Psoas muscle (tissue), 8 donors: Measurements from ENCODE around the gene ZMYM3. TPM values are rescaled to one million over a fixed set of nuclear protein-coding genes. Genes with fewer than 3 reads are reported as not detected.

ENCODE experiments used
- ATAC-seq, 4 donors: fragments of 200-7000 bp; cut with Tn5 transposase; one replicate each; pipeline ENCODE4 v1.9.1; 2020; ENCODE audit warnings: moderate library complexity in 3 of 4, mild to moderate bottlenecking in 2 of 4
- DNase-seq, 2 donors: peaks; one replicate each; pipeline ENCODE4 v3.0.0-alpha.2; 2020
- H3K27ac ChIP-seq: fragments of 200-600 bp; one replicate; pipeline ENCODE4 v1.8.0; 2022
- H3K27me3 ChIP-seq, 3 donors: fragments of 200-600 bp in 1 of 3; one replicate each; pipeline versions ENCODE4 v1.6.1 to v1.8.0; 2013 to 2022; ENCODE audit warnings: low read length in 2 of 3, mild to moderate bottlenecking in 2 of 3, moderate library complexity in 1 of 3; ENCODE audit not compliant: insufficient read depth in 3 of 3
- H3K36me3 ChIP-seq, 2 donors: fragments of 200-600 bp in 1 of 2; one replicate each; pipeline versions ENCODE4 v1.6.1 to v1.8.0; 2013 to 2022; ENCODE audit warnings: low read depth in 1 of 2, mild to moderate bottlenecking in 1 of 2, moderate library complexity in 1 of 2; ENCODE audit not compliant: insufficient read depth in 1 of 2
- H3K4me1 ChIP-seq: fragments of 200-600 bp; one replicate; pipeline ENCODE4 v1.8.0; 2022
- H3K4me3 ChIP-seq: fragments of 200-600 bp; one replicate; pipeline ENCODE4 v1.8.0; 2022; ENCODE audit warnings: mild to moderate bottlenecking
- H3K9me3 ChIP-seq: fragments of 200-600 bp; one replicate; pipeline ENCODE4 v1.8.0; 2022
- WGBS, 3 donors: extraction: QIAGEN DNeasy Blood & Tissue Kit; methylation state at CpG; one replicate each; pipeline versions ENCODE4 v1.1.6 to v1.1.7; 2013; 5-methylcytosine and 5-hydroxymethylcytosine counted together
- intact Hi-C, 2 donors: fragments of 100-400 bp; cut with DNase I; formaldehyde crosslinking; loops; one replicate each; pipeline versions ENCODE4 v1.11.0 to v1.14.2; 2022
- polyA plus RNA-seq, 3 donors: library from polyadenylated mRNA; stranded (reverse); fragments of 200-250 nt; gene quantifications; one replicate each; pipeline ENCODE4 v1.2.3, GENCODE V29; 2013
- total RNA-seq, 4 donors: library from RNA; stranded (reverse); fragmentation: NEBNext Ultra II Directional in 2 of 4; extraction: Animal tissue kit (Norgen Biotek cat#: 25700) in 2 of 4; gene quantifications; one replicate each; pipeline versions ENCODE4 v1.2.1 to v1.2.4, GENCODE V29; 2021 to 2023
- TF ChIP-seq, protein P1 (sequence below): fragments of 200-600 bp; IDR thresholded peaks from one replicate; pipeline ENCODE4 v1.8.0; 2022; ENCODE audit warnings: antibody characterized with exemption
- donor health status: healthy with polysubstance abuse.
- donor health status: DM: no; HTN: no; CAD: no; lungs with moderate emphysema.
- donor health status: Bipolar disorder and iron deficiency.
- donor health status: healthy.
- donor health status: DM: yes; HTN: yes; CAD: no.
- donor health status: DM: no; HTN: no; CAD: no.
- donor health status: DM: no; HTN: no; CAD: no.
- donor health status: DM: yes; HTN: yes; CAD: no.

The ZMYM3 gene
- total and polyA plus RNA-seq, 7 donors = 2.5 to 10.6 (median 6.3) TPM

GRCh38 chrX:71256856-71257255 is 2.9 kb upstream of the ZMYM3 start:
- no peak for ATAC-seq
- WGBS, 3 donors = 88 to 93% (median 90%) methylated on average over 4 of the region's 4 CpGs
- intact Hi-C loops = no loop called here
- TF ChIP-seq, protein P1, sequence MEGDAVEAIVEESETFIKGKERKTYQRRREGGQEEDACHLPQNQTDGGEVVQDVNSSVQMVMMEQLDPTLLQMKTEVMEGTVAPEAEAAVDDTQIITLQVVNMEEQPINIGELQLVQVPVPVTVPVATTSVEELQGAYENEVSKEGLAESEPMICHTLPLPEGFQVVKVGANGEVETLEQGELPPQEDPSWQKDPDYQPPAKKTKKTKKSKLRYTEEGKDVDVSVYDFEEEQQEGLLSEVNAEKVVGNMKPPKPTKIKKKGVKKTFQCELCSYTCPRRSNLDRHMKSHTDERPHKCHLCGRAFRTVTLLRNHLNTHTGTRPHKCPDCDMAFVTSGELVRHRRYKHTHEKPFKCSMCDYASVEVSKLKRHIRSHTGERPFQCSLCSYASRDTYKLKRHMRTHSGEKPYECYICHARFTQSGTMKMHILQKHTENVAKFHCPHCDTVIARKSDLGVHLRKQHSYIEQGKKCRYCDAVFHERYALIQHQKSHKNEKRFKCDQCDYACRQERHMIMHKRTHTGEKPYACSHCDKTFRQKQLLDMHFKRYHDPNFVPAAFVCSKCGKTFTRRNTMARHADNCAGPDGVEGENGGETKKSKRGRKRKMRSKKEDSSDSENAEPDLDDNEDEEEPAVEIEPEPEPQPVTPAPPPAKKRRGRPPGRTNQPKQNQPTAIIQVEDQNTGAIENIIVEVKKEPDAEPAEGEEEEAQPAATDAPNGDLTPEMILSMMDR = no peak
- H3K27me3 ChIP-seq = no peaks in the 10 kb centered on the region
- no peak for DNase-seq
- H3K36me3 ChIP-seq = no peaks in the 10 kb centered on the region
- no peak overlapping the region for H3K27ac ChIP-seq
- H3K4me3 ChIP-seq = no peak overlapping the region
- H3K4me1 ChIP-seq = no peaks in the 10 kb centered on the region
- no peaks in the 10 kb centered on the region for H3K9me3 ChIP-seq

- H3K27me3 ChIP-seq = no peaks in the 10 kb centered on the region
- intact Hi-C loops = no loop called here
- H3K9me3 ChIP-seq = no peaks in the 10 kb centered on the region
- TF ChIP-seq, protein P1 = no peak
- ATAC-seq = no peak
- H3K27ac ChIP-seq = no peak overlapping the region
- 59 to 79% (median 63%) methylated on average over 6 of the region's 6 CpGs for WGBS, 3 donors
- DNase-seq = no peak
- H3K4me1 ChIP-seq = no peaks in the 10 kb centered on the region
- no peaks in the 10 kb centered on the region for H3K36me3 ChIP-seq
- no peak overlapping the region for H3K4me3 ChIP-seq
Measured at GRCh38 chrX:71256051-71256450, 2.1 kb upstream of the ZMYM3 start.

DNA sequence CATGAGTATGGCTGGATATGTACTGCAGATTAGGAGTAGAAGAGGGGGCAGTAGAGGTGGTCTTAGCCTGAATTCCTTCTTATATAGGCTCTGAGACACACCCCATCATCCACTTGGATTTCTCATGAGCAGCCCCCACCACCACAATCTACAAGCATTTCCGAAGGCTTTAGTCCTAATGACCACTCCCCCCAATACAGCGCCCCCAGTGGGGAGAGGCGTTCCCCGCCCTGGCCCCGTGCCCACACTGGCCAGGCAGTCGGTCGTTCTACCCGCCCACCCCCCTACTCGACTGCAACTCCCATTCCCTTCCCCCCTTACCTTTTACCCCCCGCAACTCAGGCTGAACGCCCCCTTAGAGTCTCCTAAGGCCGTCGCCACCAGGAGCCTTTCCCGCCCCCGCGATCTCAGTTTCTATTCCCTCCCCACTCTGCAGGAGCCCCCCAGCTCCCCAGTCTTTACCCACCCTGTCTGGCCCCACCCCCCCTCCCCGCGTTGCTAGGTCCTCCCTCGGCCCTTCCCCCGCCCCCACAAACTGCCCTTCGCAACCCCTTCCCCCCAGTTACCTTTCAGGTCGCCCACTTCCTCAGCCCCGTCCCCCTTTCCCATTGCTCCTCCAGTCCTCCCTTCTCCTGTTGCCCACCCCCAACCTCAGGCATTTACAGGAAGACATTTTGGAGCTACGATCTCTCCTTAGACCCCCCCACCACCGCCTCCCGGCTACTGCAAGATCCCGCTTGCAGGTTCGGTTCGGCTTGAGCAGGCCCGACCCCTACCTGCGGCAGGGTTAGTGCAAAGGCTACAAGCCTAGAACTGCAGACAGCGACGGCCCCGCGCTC is 468 bp downstream of the ZMYM3 start:
- intact Hi-C loops = no loop called here
- Histone ChIP-seq H3K4me3 (peak overlapping the region; percentile 73), H3K36me3 (peaks cover 2 to 26% of the 10 kb centered on the region in 2 donors), H3K4me1 (no peaks in the 10 kb centered on the region), H3K27me3 (no peaks in the 10 kb centered on the region), H3K27ac (peak overlapping the region; percentile 81), H3K9me3 (no peaks in the 10 kb centered on the region)
- ATAC-seq (peak in 2 of 4 donors; percentile 1 to 2), DNase-seq (peak; percentile 44 to 72)
- WGBS, 3 donors = 0 to 27% (median 1%) methylated on average over 14 to 35 of the region's 35 CpGs
- TF ChIP-seq, protein P1 = peak; percentile 39

GRCh38 chrX:71252221-71252620 is 1.7 kb downstream of the ZMYM3 start:
- intact Hi-C loops = no loop called here
- no peak for DNase-seq
- Histone ChIP-seq H3K36me3 (peaks cover 2 to 38% of the 10 kb centered on the region in 2 donors), H3K27ac (no peak overlapping the region), H3K4me3 (no peak overlapping the region), H3K9me3 (no peaks in the 10 kb centered on the region), H3K27me3 (no peaks in the 10 kb centered on the region), H3K4me1 (no peaks in the 10 kb centered on the region)
- WGBS, 3 donors = 68 to 81% (median 74%) methylated on average over 2 of the region's 2 CpGs
- TF ChIP-seq, protein P1 = no peak
- ATAC-seq = no peak
